Measurements from ENCODE around the gene STAC2.
A peak's percentile ranks its signal among the peaks of the same experiment; 100 is the strongest.
"Not testable (repeated sequence)": the region's sequence is repeated elsewhere in the genome, so short reads cannot be mapped to it uniquely, and the experiment has no call there.

Gene STAC2

GRCh38 chr17:39186481-39187002, 39.2 kb downstream of the STAC2 start:
- DNase-seq = no peak

GRCh38 chr17:39183720-39184119, 42.0 kb downstream of the STAC2 start:
- no peak for DNase-seq

GRCh38 chr17:39183045-39183444, 42.7 kb downstream of the STAC2 start:
- DNase-seq = no peak

- no peak for DNase-seq
Observed at GRCh38 chr17:39181303-39181702, 44.4 kb downstream of the STAC2 start.

GRCh38 chr17:39178536-39178935, 47.2 kb downstream of the STAC2 start:
- DNase-seq = peak in 1 of 2 experiments; percentile 17

GRCh38 chr17:39177256-39177655, 48.5 kb downstream of the STAC2 start:
- DNase-seq = no peak

- DNase-seq = no peak
Observed at GRCh38 chr17:39175695-39176093, 50.1 kb downstream of the STAC2 start.

- peak in 1 of 2 experiments; percentile 32 for DNase-seq
Observed at GRCh38 chr17:39174920-39175694, 50.6 kb downstream of the STAC2 start.

- DNase-seq = no peak
Observed at GRCh38 chr17:39173526-39174274, 52.0 kb downstream of the STAC2 start.

GRCh38 chr17:39173080-39173479, 52.7 kb downstream of the STAC2 start:
- DNase-seq = no peak

GRCh38 chr17:39171933-39172332, 53.8 kb downstream of the STAC2 start:
- DNase-seq = no peak

GRCh38 chr17:39170558-39170957, 55.2 kb downstream of the STAC2 start:
- DNase-seq = no peak

GRCh38 chr17:39170109-39170508, 55.6 kb downstream of the STAC2 start:
- DNase-seq = no peak

GRCh38 chr17:39169518-39169917, 56.2 kb downstream of the STAC2 start:
- DNase-seq = no peak

- DNase-seq = no peak
Observed at GRCh38 chr17:39169101-39169500, 56.6 kb downstream of the STAC2 start.

GRCh38 chr17:39168503-39168902, 57.2 kb downstream of the STAC2 start:
- not testable (repeated sequence) for DNase-seq

- DNase-seq = no peak
Observed at GRCh38 chr17:39167476-39167875, 58.3 kb downstream of the STAC2 start.

GRCh38 chr17:39166437-39167335, 59.1 kb downstream of the STAC2 start:
- DNase-seq = no peak

GRCh38 chr17:39165841-39166349, 59.9 kb downstream of the STAC2 start, which contains the start of gene ARL5C:
ARL5C (minus strand) TSS chr17:39166161; CDS start chr17:39165760, 401 bp downstream.
- no peak for DNase-seq

- no peak for DNase-seq
Observed at GRCh38 chr17:39165178-39165840, 60.4 kb downstream of the STAC2 start.

- DNase-seq = peak; percentile 38 to 68
Observed at GRCh38 chr17:39164675-39165143, 61.0 kb downstream of the STAC2 start.

GRCh38 chr17:39161962-39162361, 63.8 kb downstream of the STAC2 start:
- no peak for DNase-seq

All from SW 1271 (cell line).